IPS-20b (cell line): ENCODE data around the gene XPR1.
"Not testable (repeated sequence)": the region's sequence is repeated elsewhere in the genome, so short reads cannot be mapped to it uniquely, and the experiment has no call there.

Experiments used
- H3K27ac ChIP-seq: one replicate; pipeline ENCODE4 v1.5.1; 2013; ENCODE audit warnings: low read length
- H3K27me3 ChIP-seq: 2 replicates; pipeline ENCODE4 v1.6.1; 2013; ENCODE audit warnings: mild to moderate bottlenecking, low read length, inconsistent platforms; ENCODE audit not compliant: insufficient read depth
- H3K36me3 ChIP-seq: 2 replicates; pipeline ENCODE4 v1.6.1; 2013; ENCODE audit warnings: low read depth, mild to moderate bottlenecking, inconsistent platforms, low read length, moderate library complexity; ENCODE audit not compliant: insufficient read depth
- H3K4me1 ChIP-seq: 2 replicates; pipeline ENCODE4 v1.6.1; 2013; ENCODE audit warnings: mild to moderate bottlenecking, control low read depth, inconsistent platforms, low read length, moderate library complexity; ENCODE audit not compliant: insufficient read depth
- H3K4me3 ChIP-seq: 2 replicates; pipeline ENCODE4 v1.5.1; 2013; ENCODE audit warnings: mild to moderate bottlenecking, low read length, inconsistent platforms
- H3K9ac ChIP-seq: 2 replicates; pipeline ENCODE4 v1.6.1; 2013; ENCODE audit warnings: low read depth, mild to moderate bottlenecking, inconsistent platforms, low read length, moderate library complexity
- H3K9me3 ChIP-seq: 2 replicates; pipeline ENCODE4 v1.6.1; 2013; ENCODE audit warnings: mild to moderate bottlenecking, low read depth, low read length, inconsistent platforms; ENCODE audit not compliant: insufficient read depth

XPR1 gene

GRCh38 chr1:180662709-180663108 is 30.9 kb downstream of the XPR1 start:
- no peaks in the 10 kb centered on the region for H3K27me3 ChIP-seq
- H3K4me1 ChIP-seq: no peaks in the 10 kb centered on the region
- peaks cover 6% of the 10 kb centered on the region; the same call in 1 of the 2 replicates for H3K9me3 ChIP-seq

GRCh38 chr1:180670681-180671080 is 38.9 kb downstream of the XPR1 start:
- no peak overlapping the region for H3K27ac ChIP-seq
- H3K36me3 ChIP-seq: no peaks in the 10 kb centered on the region
- H3K9me3 ChIP-seq: no peaks in the 10 kb centered on the region
- H3K4me3 ChIP-seq: no peak overlapping the region
- no peak overlapping the region for H3K9ac ChIP-seq
- no peaks in the 10 kb centered on the region for H3K27me3 ChIP-seq
- peaks cover 7% of the 10 kb centered on the region; the same call in 1 of the 2 replicates for H3K4me1 ChIP-seq

More at GRCh38 chr1:180662709-180663108, 30.9 kb downstream of the XPR1 start:
- Histone ChIP-seq H3K4me3 (no peak overlapping the region), H3K9ac (no peak overlapping the region), H3K36me3 (no peaks in the 10 kb centered on the region), H3K27ac (no peak overlapping the region)

- no peaks in the 10 kb centered on the region for H3K9me3 ChIP-seq
- H3K36me3 ChIP-seq: no peaks in the 10 kb centered on the region
- no peak overlapping the region for H3K9ac ChIP-seq
- H3K4me3 ChIP-seq: no peak overlapping the region
- H3K27me3 ChIP-seq: no peaks in the 10 kb centered on the region
- peaks cover 10% of the 10 kb centered on the region; the same call in 1 of the 2 replicates for H3K4me1 ChIP-seq
- H3K27ac ChIP-seq: no peak overlapping the region
Observed at GRCh38 chr1:180672105-180672504, 40.3 kb downstream of the XPR1 start.

GRCh38 chr1:180672505-180672904 is 40.7 kb downstream of the XPR1 start:
- H3K4me3 ChIP-seq: no peak overlapping the region
- H3K36me3 ChIP-seq: no peaks in the 10 kb centered on the region
- H3K27me3 ChIP-seq: no peaks in the 10 kb centered on the region
- H3K27ac ChIP-seq: no peak overlapping the region
- H3K9me3 ChIP-seq: no peaks in the 10 kb centered on the region
- H3K9ac ChIP-seq: no peak overlapping the region
- H3K4me1 ChIP-seq: peaks cover 10% of the 10 kb centered on the region; the same call in 1 of the 2 replicates

GRCh38 chr1:180674603-180675530 is 43.0 kb downstream of the XPR1 start:
- peaks cover 10% of the 10 kb centered on the region; the same call in 1 of the 2 replicates for H3K4me1 ChIP-seq
- H3K4me3 ChIP-seq: no peak overlapping the region; the same call in 1 of the 2 replicates
- H3K9ac ChIP-seq: no peak overlapping the region
- no peaks in the 10 kb centered on the region for H3K36me3 ChIP-seq
- no peak overlapping the region for H3K27ac ChIP-seq
- no peaks in the 10 kb centered on the region for H3K27me3 ChIP-seq
- no peaks in the 10 kb centered on the region for H3K9me3 ChIP-seq

- no peaks in the 10 kb centered on the region for H3K36me3 ChIP-seq
- H3K9ac ChIP-seq: no peak overlapping the region
- no peaks in the 10 kb centered on the region for H3K9me3 ChIP-seq
- H3K4me3 ChIP-seq: no peak overlapping the region; the same call in 1 of the 2 replicates
- H3K4me1 ChIP-seq: peaks cover 10% of the 10 kb centered on the region; the same call in 1 of the 2 replicates
- H3K27me3 ChIP-seq: no peaks in the 10 kb centered on the region
- peak overlapping the region; percentile 40 for H3K27ac ChIP-seq
Observed at GRCh38 chr1:180675586-180675985, 43.8 kb downstream of the XPR1 start.

- Histone ChIP-seq H3K9me3 (no peaks in the 10 kb centered on the region), H3K27me3 (no peaks in the 10 kb centered on the region), H3K4me1 (peaks cover 4% of the 10 kb centered on the region; the same call in 1 of the 2 replicates), H3K4me3 (no peak overlapping the region), H3K27ac (no peak overlapping the region), H3K9ac (no peak overlapping the region), H3K36me3 (no peaks in the 10 kb centered on the region)
Observed at GRCh38 chr1:180680558-180681144, 48.8 kb downstream of the XPR1 start.

- not testable (repeated sequence) for H3K4me3 ChIP-seq, H3K9me3 ChIP-seq, H3K9ac ChIP-seq, H3K27me3 ChIP-seq, H3K36me3 ChIP-seq, H3K4me1 ChIP-seq, H3K27ac ChIP-seq
Observed at GRCh38 chr1:180683117-180683516, 51.3 kb downstream of the XPR1 start.

- Histone ChIP-seq H3K4me1 (peaks cover 11% of the 10 kb centered on the region; the same call in 1 of the 2 replicates), H3K9ac (no peak overlapping the region), H3K27ac (no peak overlapping the region), H3K9me3 (no peaks in the 10 kb centered on the region), H3K4me3 (no peak overlapping the region), H3K27me3 (no peaks in the 10 kb centered on the region), H3K36me3 (no peaks in the 10 kb centered on the region)
Observed at GRCh38 chr1:180691322-180691913, 59.6 kb downstream of the XPR1 start.

- no peaks in the 10 kb centered on the region for H3K36me3 ChIP-seq
- H3K27ac ChIP-seq: no peak overlapping the region
- no peak overlapping the region for H3K9ac ChIP-seq
- no peaks in the 10 kb centered on the region for H3K27me3 ChIP-seq
- peaks cover 11% of the 10 kb centered on the region; the same call in 1 of the 2 replicates for H3K9me3 ChIP-seq
- H3K4me3 ChIP-seq: no peak overlapping the region
- peaks cover 11% of the 10 kb centered on the region; the same call in 1 of the 2 replicates for H3K4me1 ChIP-seq
Observed at GRCh38 chr1:180693564-180694244, 61.9 kb downstream of the XPR1 start.

GRCh38 chr1:180695282-180695681 is 63.5 kb downstream of the XPR1 start:
- no peaks in the 10 kb centered on the region for H3K36me3 ChIP-seq
- H3K4me1 ChIP-seq: peaks cover 11% of the 10 kb centered on the region; the same call in 1 of the 2 replicates
- peaks cover 12% of the 10 kb centered on the region; the same call in 1 of the 2 replicates for H3K9me3 ChIP-seq
- H3K9ac ChIP-seq: no peak overlapping the region
- no peak overlapping the region for H3K27ac ChIP-seq
- no peaks in the 10 kb centered on the region for H3K27me3 ChIP-seq
- no peak overlapping the region for H3K4me3 ChIP-seq
